SH-SY5Y (cell line): Measurements from ENCODE around the gene ANKRD49.

Experiments
- GATA2 ChIP-seq: IDR thresholded peaks from 2 replicates; pipeline ENCODE4 v1.6.1; 2011; ENCODE audit warnings: mild to moderate bottlenecking, low read depth, low read length
- GATA3 ChIP-seq: IDR thresholded peaks from 2 replicates; pipeline ENCODE4 v1.6.1; 2011; ENCODE audit warnings: low read depth, mild to moderate bottlenecking, low read length, moderate library complexity

ANKRD49 gene

DNA sequence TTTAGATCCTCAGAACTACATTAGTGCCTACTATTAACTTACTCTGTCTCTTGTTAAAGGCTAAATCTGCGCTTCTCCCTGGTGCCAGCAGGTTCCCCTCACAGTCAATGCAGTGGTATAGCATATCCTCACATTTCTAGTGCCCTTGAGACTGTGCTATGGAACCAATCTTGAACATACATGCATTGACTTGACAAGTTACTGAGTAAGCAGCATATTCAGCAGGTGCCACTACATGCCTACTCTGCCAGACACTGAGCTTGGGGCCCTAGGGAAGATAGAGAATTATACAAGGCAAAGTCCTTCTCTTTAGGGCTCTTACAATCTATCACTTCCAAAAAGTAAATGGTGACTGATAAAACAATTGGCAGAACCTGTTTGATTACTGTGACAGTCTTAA lies 53.1 kb downstream of the ANKRD49 start:
- TF ChIP-seq GATA2 (no peak), GATA3 (no peak)

DNA sequence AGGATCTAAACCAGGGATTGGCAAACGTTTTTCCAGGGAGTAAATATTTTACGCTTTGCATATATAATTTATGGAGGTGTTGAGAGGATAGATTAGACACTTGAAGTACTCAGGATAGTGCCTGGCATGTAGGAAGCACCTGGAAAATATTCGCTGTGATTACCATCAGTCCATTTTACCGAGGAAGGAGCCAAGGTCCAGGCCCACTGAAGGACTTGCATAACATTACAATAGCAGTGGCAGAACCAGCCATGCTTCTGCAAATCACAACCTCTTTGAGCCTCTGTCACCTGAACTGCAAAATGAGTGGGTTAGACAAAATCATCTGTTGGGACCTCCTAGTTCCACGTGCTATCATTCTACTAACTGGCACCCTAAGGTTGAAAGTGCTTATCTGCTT lies 55.4 kb downstream of the ANKRD49 start:
- no peak for TF ChIP-seq GATA3
- TF ChIP-seq GATA2 = no peak
